ENCODE measurements around the gene ROR2. TPM values are rescaled to one million over a fixed set of nuclear protein-coding genes. Genes with fewer than 3 reads are reported as not detected.

The ROR2 gene
- total and polyA plus RNA-seq, 2 donors (not counting 3 experiments of a cell fraction or from before 2014, with no cell fraction given), result not detected

DNA sequence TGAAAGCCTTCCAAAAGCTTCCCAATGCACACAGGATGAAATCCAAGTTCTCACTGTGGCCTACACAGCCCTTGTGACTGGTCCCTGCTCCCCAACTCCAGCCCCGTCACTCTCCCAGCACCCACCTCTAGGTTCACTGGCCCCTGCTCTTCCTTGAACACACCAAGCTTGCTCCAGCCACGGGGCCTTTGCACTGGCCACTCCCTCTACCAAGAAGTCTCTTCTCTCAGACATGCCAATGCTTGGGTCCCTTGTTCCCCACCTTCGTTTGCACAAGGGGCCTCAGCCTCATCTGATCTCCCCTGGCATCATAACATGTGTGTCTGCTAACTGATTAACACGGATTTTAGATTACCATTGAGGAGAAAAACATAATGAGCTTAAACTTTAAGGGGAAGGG, 56.0 kb downstream of the ROR2 start:
- dilution Hi-C loops (cut with MboI; ENCODE audit: extremely low pct_ligation_motif_present, low sequenced_read_pairs) (no loop called here), intact Hi-C loops (cut with micrococcal nuclease) (no loop called here)
- H3K36me3 ChIP-seq (ENCODE audit: control insufficient read depth in 2 of 2, extremely low read depth in 1 of 2, insufficient read depth in 2 of 2, low read length in 2 of 2), result no peaks in the 10 kb centered on the region
- BruUV-seq (replicated peaks), result no TSS peak
- ChIA-PET POLR2A (no interaction called here), CTCF (no interaction called here)
- H3K9me1 ChIP-seq (replicated peaks; ENCODE audit: control insufficient read depth, extremely low read depth, insufficient read depth, low read length), result no peaks in the 10 kb centered on the region
- no peak overlapping the region for H2AFZ ChIP-seq (ENCODE audit: low read depth, low read length)
- no peaks in the 10 kb centered on the region for H3K79me2 ChIP-seq (ENCODE audit: control insufficient read depth, insufficient read depth, low read length)
- no peaks in the 10 kb centered on the region for H3K9me3 ChIP-seq (replicated peaks; ENCODE audit: control insufficient read depth, insufficient read depth, low read length)
- FAIRE-seq, result no peak
- H3K4me2 ChIP-seq (ENCODE audit: insufficient read depth, low read length), result no peak overlapping the region
- H3K9ac ChIP-seq (replicated peaks; ENCODE audit: extremely low read depth, insufficient read depth, low read length), result no peak overlapping the region
- no peak for DNase-seq (ENCODE audit: low read depth, low spot score)
- no peak for TF ChIP-seq EZH2 (IDR thresholded peaks at IDR 0.05; ENCODE audit: borderline replicate concordance, low read depth, low read length, severe bottlenecking)
- TF ChIP-seq POLR2A (IDR thresholded peaks at IDR 0.05; ENCODE audit: low read depth, low read length), result no peak
- no peak for TF ChIP-seq FOS (IDR thresholded peaks at IDR 0.05; ENCODE audit: borderline replicate concordance, insufficient read depth, low read length)
- no peak for TF ChIP-seq GATA2 (IDR thresholded peaks at IDR 0.05; ENCODE audit: insufficient read depth, insufficient read length, low read depth, low read length)
- TF ChIP-seq MAX (IDR thresholded peaks at IDR 0.05; ENCODE audit: insufficient read depth, insufficient read length), result no peak
- no peak for TF ChIP-seq POLR2AphosphoS5 (IDR thresholded peaks at IDR 0.05; ENCODE audit: insufficient read depth, low read depth, low read length)
- TF ChIP-seq, protein P1, sequence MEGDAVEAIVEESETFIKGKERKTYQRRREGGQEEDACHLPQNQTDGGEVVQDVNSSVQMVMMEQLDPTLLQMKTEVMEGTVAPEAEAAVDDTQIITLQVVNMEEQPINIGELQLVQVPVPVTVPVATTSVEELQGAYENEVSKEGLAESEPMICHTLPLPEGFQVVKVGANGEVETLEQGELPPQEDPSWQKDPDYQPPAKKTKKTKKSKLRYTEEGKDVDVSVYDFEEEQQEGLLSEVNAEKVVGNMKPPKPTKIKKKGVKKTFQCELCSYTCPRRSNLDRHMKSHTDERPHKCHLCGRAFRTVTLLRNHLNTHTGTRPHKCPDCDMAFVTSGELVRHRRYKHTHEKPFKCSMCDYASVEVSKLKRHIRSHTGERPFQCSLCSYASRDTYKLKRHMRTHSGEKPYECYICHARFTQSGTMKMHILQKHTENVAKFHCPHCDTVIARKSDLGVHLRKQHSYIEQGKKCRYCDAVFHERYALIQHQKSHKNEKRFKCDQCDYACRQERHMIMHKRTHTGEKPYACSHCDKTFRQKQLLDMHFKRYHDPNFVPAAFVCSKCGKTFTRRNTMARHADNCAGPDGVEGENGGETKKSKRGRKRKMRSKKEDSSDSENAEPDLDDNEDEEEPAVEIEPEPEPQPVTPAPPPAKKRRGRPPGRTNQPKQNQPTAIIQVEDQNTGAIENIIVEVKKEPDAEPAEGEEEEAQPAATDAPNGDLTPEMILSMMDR (IDR thresholded peaks at IDR 0.05; ENCODE audit: extremely low read depth in 1 of 2, insufficient read depth in 1 of 2, low read depth in 1 of 2, low read length in 2 of 2), result no peak
- no peak for TF ChIP-seq JUN (IDR thresholded peaks at IDR 0.05; ENCODE audit: borderline replicate concordance, insufficient read depth, insufficient read length, low read depth)
- TF ChIP-seq MYC (IDR thresholded peaks at IDR 0.05; ENCODE audit: low read depth, low read length), result no peak
- H3K27ac ChIP-seq (ENCODE audit: insufficient read depth, low read depth, low read length), result no peak overlapping the region
- H4K20me1 ChIP-seq (replicated peaks; ENCODE audit: control insufficient read depth, extremely low read depth, insufficient read depth, low read length), result no peaks in the 10 kb centered on the region
- no peak overlapping the region for H3K4me3 ChIP-seq (replicated peaks in 1 of 3; ENCODE audit: insufficient read depth in 1 of 3, low read depth in 1 of 3, low read length in 3 of 3)
- no peaks in the 10 kb centered on the region for H3K27me3 ChIP-seq (ENCODE audit: control insufficient read depth in 2 of 2, insufficient read depth in 2 of 2, low read length in 2 of 2)
- H3K4me1 ChIP-seq (ENCODE audit: control insufficient read depth, extremely low read depth, insufficient read depth, low read length), result no peaks in the 10 kb centered on the region

Data from endothelial cell of umbilical vein (primary cell).